Omental fat pad (tissue), 4 donors: ENCODE measurements around the gene ENTREP1. TPM values are rescaled to one million over a fixed set of nuclear protein-coding genes. Genes with fewer than 3 reads are reported as not detected.

Source experiments
- ATAC-seq: fragments of 150-250 bp; one replicate; pipeline ENCODE4 v1.9.1; 2016; ENCODE audit warnings: mild to moderate bottlenecking, moderate library complexity; ENCODE audit not compliant: low FRiP score
- DNase-seq: peaks from one replicate; pipeline ENCODE4 v3.0.0-alpha.2; 2019; ENCODE audit warnings: low spot score
- total RNA-seq, 4 donors: library from RNA; depleted of rRNA; stranded (reverse); fragments of >200 nt; gene quantifications; one replicate each; pipeline ENCODE4 v1.1.0, GENCODE V29; 2016
- TF ChIP-seq, protein P1 (sequence below), 3 donors: fragments of 450-650 bp; IDR thresholded peaks; one replicate each; pipeline ENCODE4 v1.5.1; 2016 to 2017; ENCODE audit warnings: antibody characterized with exemption in 3 of 3, mild to moderate bottlenecking in 3 of 3, moderate library complexity in 2 of 3

ENTREP1 gene
- total RNA-seq, 4 donors from 2014 or later = 1.9 to 8.0 (median 2.6) TPM

GRCh38 chr9:69331444-69331843 lies 6.4 kb downstream of the ENTREP1 start:
- DNase-seq = no peak
- no peak for ATAC-seq
- TF ChIP-seq, protein P1, sequence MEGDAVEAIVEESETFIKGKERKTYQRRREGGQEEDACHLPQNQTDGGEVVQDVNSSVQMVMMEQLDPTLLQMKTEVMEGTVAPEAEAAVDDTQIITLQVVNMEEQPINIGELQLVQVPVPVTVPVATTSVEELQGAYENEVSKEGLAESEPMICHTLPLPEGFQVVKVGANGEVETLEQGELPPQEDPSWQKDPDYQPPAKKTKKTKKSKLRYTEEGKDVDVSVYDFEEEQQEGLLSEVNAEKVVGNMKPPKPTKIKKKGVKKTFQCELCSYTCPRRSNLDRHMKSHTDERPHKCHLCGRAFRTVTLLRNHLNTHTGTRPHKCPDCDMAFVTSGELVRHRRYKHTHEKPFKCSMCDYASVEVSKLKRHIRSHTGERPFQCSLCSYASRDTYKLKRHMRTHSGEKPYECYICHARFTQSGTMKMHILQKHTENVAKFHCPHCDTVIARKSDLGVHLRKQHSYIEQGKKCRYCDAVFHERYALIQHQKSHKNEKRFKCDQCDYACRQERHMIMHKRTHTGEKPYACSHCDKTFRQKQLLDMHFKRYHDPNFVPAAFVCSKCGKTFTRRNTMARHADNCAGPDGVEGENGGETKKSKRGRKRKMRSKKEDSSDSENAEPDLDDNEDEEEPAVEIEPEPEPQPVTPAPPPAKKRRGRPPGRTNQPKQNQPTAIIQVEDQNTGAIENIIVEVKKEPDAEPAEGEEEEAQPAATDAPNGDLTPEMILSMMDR (IDR thresholded peaks at IDR 0.05) = no peak

DNA sequence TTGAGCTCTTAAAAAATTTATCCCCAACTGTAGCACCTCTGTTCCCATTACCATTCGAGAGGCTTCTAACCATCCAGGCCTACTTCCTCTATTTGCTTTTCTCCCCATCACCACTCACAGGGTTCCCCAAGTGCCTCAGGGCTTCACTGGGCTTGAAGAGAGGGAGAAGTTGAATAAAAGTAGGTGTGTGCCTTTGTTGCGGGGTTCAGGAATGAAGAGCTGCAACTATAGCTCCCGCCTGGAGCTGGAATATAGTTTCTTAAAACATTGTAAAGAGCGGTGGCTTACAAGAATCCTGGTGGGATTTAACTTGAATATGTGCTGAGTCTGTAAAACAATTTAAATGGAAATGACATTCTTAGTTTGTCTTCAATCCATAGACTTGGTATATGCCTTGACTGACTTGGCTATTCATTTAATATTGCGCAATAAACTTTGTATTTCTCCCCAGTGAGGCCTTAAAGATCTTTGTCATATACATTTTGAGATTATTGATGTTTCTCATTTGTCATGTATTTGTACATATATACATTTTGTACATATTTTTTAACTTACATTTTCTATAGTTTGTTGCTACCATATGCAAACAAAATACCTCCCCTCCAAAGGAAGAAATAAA lies 7.2 kb downstream of the ENTREP1 start:
- DNase-seq = no peak
- TF ChIP-seq, protein P1 (IDR thresholded peaks at IDR 0.05) = no peak
- no peak for ATAC-seq

GRCh38 chr9:69333716-69334115 lies 8.7 kb downstream of the ENTREP1 start:
- TF ChIP-seq, protein P1 (IDR thresholded peaks at IDR 0.05) = no peak
- DNase-seq = no peak
- no peak for ATAC-seq

- DNase-seq = no peak
- TF ChIP-seq, protein P1 (IDR thresholded peaks at IDR 0.05) = no peak
- ATAC-seq = no peak
These were observed 9.3 kb downstream of the ENTREP1 start for GRCh38 chr9:69334317-69334716.

DNA sequence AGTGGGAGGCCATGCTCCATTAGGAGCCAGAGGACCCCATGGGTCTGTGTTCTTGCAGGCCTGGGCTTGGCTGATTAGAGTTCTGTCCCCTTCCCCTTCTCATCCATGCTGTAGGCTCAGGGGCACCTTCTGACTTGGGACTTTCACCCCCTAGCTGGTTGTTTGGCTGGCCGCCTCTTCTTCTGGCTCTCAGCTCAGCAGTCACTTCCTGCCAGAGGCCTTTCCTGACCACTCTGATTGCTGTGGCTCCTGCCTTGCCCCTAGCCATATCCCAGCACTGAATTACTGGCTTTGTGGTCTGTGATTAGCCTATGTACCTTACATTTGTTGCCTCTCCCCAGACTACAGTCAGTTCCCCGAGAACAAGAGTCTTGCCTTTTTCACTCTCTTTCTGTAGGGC lies 14.6 kb downstream of the ENTREP1 start:
- no peak for ATAC-seq
- TF ChIP-seq, protein P1 (IDR thresholded peaks at IDR 0.05) = no peak

DNA sequence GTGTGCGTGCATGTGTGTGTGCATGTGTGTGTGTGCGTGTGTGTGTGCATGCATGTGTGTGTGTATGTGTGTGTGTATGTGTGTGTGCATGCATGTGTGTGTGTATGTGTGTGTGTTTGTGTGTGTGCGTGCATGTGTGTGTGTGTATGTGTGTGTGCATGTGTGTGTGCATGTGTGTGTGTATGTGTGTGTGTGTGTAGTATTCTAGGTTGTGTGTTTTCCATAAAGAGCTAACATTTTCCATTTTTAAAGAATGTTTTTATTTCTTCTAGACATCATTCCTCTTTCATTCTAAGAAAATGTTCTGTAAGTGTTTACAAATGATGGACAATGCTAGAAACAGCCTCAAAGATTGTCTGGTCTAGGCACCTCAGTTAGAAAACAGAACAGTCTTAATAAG lies 15.6 kb downstream of the ENTREP1 start:
- ATAC-seq (no peak), DNase-seq (no peak)
- TF ChIP-seq, protein P1 (IDR thresholded peaks at IDR 0.05) = no peak

More for the DNA sequence above, 14.6 kb downstream of the ENTREP1 start:
- no peak for DNase-seq

DNA sequence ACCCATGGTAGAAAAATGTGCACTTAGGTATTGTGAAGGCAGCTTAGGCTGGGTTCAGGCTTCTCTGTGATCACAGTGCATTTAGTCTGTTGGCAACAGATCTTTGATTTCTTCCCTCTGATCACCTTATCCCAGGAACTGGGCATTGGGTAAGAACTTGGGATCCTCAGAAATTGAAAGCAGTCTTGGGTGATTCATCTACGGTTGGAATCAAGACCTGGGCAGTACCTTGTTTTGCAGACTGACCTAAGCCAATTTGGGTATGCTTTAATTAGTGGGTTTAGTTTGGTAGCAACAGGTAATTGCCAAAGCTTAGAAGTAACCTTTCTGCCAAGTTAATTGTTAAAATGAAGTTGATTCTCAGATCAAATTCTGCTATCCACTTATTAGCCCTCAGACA lies 17.8 kb downstream of the ENTREP1 start:
- no peak for ATAC-seq
- no peak for DNase-seq
- TF ChIP-seq, protein P1 (IDR thresholded peaks at IDR 0.05) = no peak
